OCI-LY7 (cell line): ENCODE results near the gene GRN. TPM values are rescaled to one million over a fixed set of nuclear protein-coding genes. Genes with fewer than 3 reads are reported as not detected.

Source experiments
- BruUV-seq: library from RNA; stranded (reverse); fragments of 400-500 nt; replicated peaks from 2 replicates; lab custom pipeline; 2021; lab: Mats Ljungman, UMichigan
- CTCF ChIA-PET: fragments of 300-600 bp; sonication (Branson Sonifier 250); formaldehyde crosslinking; loops from one replicate; lab custom pipeline; 2022; ENCODE audit warnings: antibody characterized with exemption; ENCODE audit not compliant: unreplicated experiment; lab: Charles Lee
- POLR2A ChIA-PET: fragments of 300-600 bp; sonication (Branson Sonifier 250); formaldehyde crosslinking; loops from one replicate; lab custom pipeline; 2022; ENCODE audit warnings: antibody characterized with exemption; lab: Charles Lee
- DNase-seq: peaks from one replicate; pipeline ENCODE4 v3.0.0-alpha.2; 2015; ENCODE audit warnings: low spot score
- H2AFZ ChIP-seq: fragments of 200-600 bp; sonication (generic), shearing (Covaris generic); 2 replicates; pipeline ENCODE4 v1.6.1; 2014; ENCODE audit warnings: mild to moderate bottlenecking, antibody characterized with exemption, low read length, moderate library complexity
- H3K27ac ChIP-seq: fragments of 200-600 bp; sonication (generic); 2 replicates; pipeline ENCODE4 v1.5.1; 2014; ENCODE audit warnings: mixed run types, low read depth, mild to moderate bottlenecking, moderate library complexity, low read length, inconsistent platforms; ENCODE audit not compliant: poor library complexity, severe bottlenecking
- H3K36me3 ChIP-seq: fragments of 200-600 bp; sonication (generic); 2 replicates; pipeline ENCODE4 v1.6.1; 2014; ENCODE audit warnings: mild to moderate bottlenecking, antibody characterized with exemption, low read length, moderate library complexity, mixed read lengths; ENCODE audit not compliant: insufficient read depth
- H3K4me1 ChIP-seq: fragments of 200-600 bp; sonication (generic); 2 replicates; pipeline ENCODE4 v1.5.1; 2014; ENCODE audit warnings: mild to moderate bottlenecking, low read length; ENCODE audit not compliant: insufficient read depth, poor library complexity, severe bottlenecking
- H3K4me2 ChIP-seq: fragments of 200-600 bp; sonication (generic); 2 replicates; pipeline ENCODE4 v1.6.1; 2014; ENCODE audit warnings: mild to moderate bottlenecking, low read length
- H3K4me3 ChIP-seq: fragments of 200-600 bp; sonication (generic); 2 replicates; pipeline ENCODE4 v1.5.1; 2014; ENCODE audit warnings: mild to moderate bottlenecking, low read depth, low read length; ENCODE audit not compliant: poor library complexity, severe bottlenecking
- H3K79me2 ChIP-seq: fragments of 200-600 bp; sonication (generic); 2 replicates; pipeline ENCODE4 v1.6.1; 2016; ENCODE audit warnings: low read depth, mild to moderate bottlenecking, low read length, moderate library complexity, mixed read lengths; ENCODE audit not compliant: insufficient read depth
- H3K9me2 ChIP-seq: fragments of 200-600 bp; sonication (generic); 2 replicates; pipeline ENCODE4 v1.6.1; 2016; ENCODE audit warnings: mild to moderate bottlenecking, low read length, mixed read lengths; ENCODE audit not compliant: insufficient read depth
- H3K9me3 ChIP-seq: fragments of 200-600 bp; sonication (generic); 2 replicates; pipeline ENCODE4 v1.6.1; 2014; ENCODE audit warnings: mild to moderate bottlenecking, mixed run types, low read length, mixed read lengths
- H4K20me1 ChIP-seq: fragments of 200-600 bp; sonication (generic); 2 replicates; pipeline ENCODE4 v1.6.1; 2014; ENCODE audit warnings: mild to moderate bottlenecking, antibody characterized with exemption, low read length, moderate library complexity, mixed read lengths; ENCODE audit not compliant: insufficient read depth
- CTCF ChIP-seq: fragments of 200-600 bp; sonication (generic); conservative IDR thresholded peaks from 2 replicates; pipeline ENCODE4 v1.5.1; 2014; ENCODE audit warnings: mild to moderate bottlenecking, antibody characterized with exemption, low read length, moderate library complexity, mixed read lengths
- EZH2phosphoT487 ChIP-seq: fragments of 200-600 bp; sonication (generic); IDR thresholded peaks from 2 replicates; pipeline ENCODE4 v1.6.1; 2018; ENCODE audit warnings: low read depth, borderline replicate concordance, mild to moderate bottlenecking, mixed run types, antibody characterized with exemption, low read length, moderate library complexity, mixed read lengths
- intact Hi-C: fragments of 100-400 bp; cut with micrococcal nuclease; formaldehyde crosslinking; loops from one replicate; pipeline ENCODE4 v1.10.0; 2022; ENCODE audit not compliant: unreplicated experiment
- total RNA-seq, 2 experiments: library from RNA; depleted of rRNA in 1 of 2; stranded (reverse); fragments of >200 nt in 1 of 2; shearing (Covaris generic) in 1 of 2; gene quantifications; 2 replicates each; pipeline ENCODE4 v1.2.3, GENCODE V29; 2014 to 2022

The GRN gene
- total RNA-seq, 2 experiments from 2014 or later, result 203 to 247 TPM

- no peaks in the 10 kb centered on the region for H3K9me2 ChIP-seq
- H3K9me3 ChIP-seq, result no peaks in the 10 kb centered on the region
- intact Hi-C loops, result no loop called here
- POLR2A ChIA-PET, result interaction anchor here (0.6 kb wide), 1 partner anchor 222 kb away, joined by 3 read pairs; no protein-coding TSS in a partner anchor
- no peak for DNase-seq
- H3K4me3 ChIP-seq, result no peak overlapping the region
- no peak for TF ChIP-seq CTCF
- no peak for TF ChIP-seq EZH2phosphoT487
- CTCF ChIA-PET, result no interaction called here
- H3K27ac ChIP-seq, result no peak overlapping the region
- H3K4me1 ChIP-seq, result peaks cover 19% of the 10 kb centered on the region
- H4K20me1 ChIP-seq, result no peaks in the 10 kb centered on the region
- H2AFZ ChIP-seq, result no peak overlapping the region
- H3K36me3 ChIP-seq, result no peaks in the 10 kb centered on the region
- H3K4me2 ChIP-seq, result no peak overlapping the region
- H3K79me2 ChIP-seq, result no peaks in the 10 kb centered on the region
- no TSS peak for BruUV-seq
Measured at GRCh38 chr17:44310609-44311376, 34.3 kb upstream of the GRN start.

GRCh38 chr17:44311562-44312181, 33.4 kb upstream of the GRN start:
- Histone ChIP-seq H3K79me2 (no peaks in the 10 kb centered on the region), H3K4me2 (no peak overlapping the region), H3K4me1 (peaks cover 19% of the 10 kb centered on the region), H2AFZ (no peak overlapping the region), H3K9me2 (no peaks in the 10 kb centered on the region), H3K9me3 (no peaks in the 10 kb centered on the region), H3K27ac (no peak overlapping the region), H4K20me1 (no peaks in the 10 kb centered on the region), H3K36me3 (no peaks in the 10 kb centered on the region), H3K4me3 (no peak overlapping the region)
- BruUV-seq, result no TSS peak
- no peak for DNase-seq
- POLR2A ChIA-PET, result no interaction called here
- CTCF ChIA-PET, result no interaction called here
- intact Hi-C loops, result no loop called here
- no peak for TF ChIP-seq CTCF
- no peak for TF ChIP-seq EZH2phosphoT487
